Transverse colon (tissue), 4 donors: Measurements from ENCODE around the gene GABRB1. TPM values are rescaled to one million over a fixed set of nuclear protein-coding genes. Genes with fewer than 3 reads are reported as not detected.

ENCODE experiments used
- DNase-seq: peaks from one replicate; pipeline ENCODE4 v3.0.0-alpha.2; 2019
- H3K27ac ChIP-seq, 4 donors: fragments of 200-600 bp; sonication (generic); 2 replicates each; pipeline ENCODE4 v1.5.1; 2016 to 2018; ENCODE audit warnings: inconsistent platforms in 4 of 4
- H3K27me3 ChIP-seq: fragments of 200-600 bp; sonication (generic); 2 replicates; pipeline ENCODE4 v1.5.1; 2017; ENCODE audit warnings: inconsistent platforms
- H3K36me3 ChIP-seq, 4 donors: fragments of 200-600 bp; sonication (generic); 2 replicates each; pipeline ENCODE4 v1.5.1; 2017 to 2019; ENCODE audit warnings: inconsistent platforms in 4 of 4
- H3K4me1 ChIP-seq, 4 donors: fragments of 200-600 bp; sonication (generic); 2 replicates each; pipeline ENCODE4 v1.5.1; 2017 to 2020; ENCODE audit warnings: inconsistent platforms in 4 of 4
- H3K4me3 ChIP-seq, 4 donors: fragments of 200-600 bp; sonication (generic); 1 replicate in 1 of 4; 2 replicates in 3 of 4; pipeline versions ENCODE4 v1.5.1 to v1.6.1; 2017 to 2019; ENCODE audit warnings: inconsistent platforms in 4 of 4
- H3K9me3 ChIP-seq, 2 donors: fragments of 200-600 bp; sonication (generic); 2 replicates each; pipeline ENCODE4 v1.5.1; 2017 to 2019; ENCODE audit warnings: inconsistent platforms in 2 of 2
- EP300 ChIP-seq: sonication (generic); formaldehyde crosslinking; IDR thresholded peaks from one replicate; pipeline ENCODE4 v1.6.1; 2017; ENCODE audit warnings: antibody characterized with exemption, low read depth
- POLR2A ChIP-seq: fragments of 450-650 bp; IDR thresholded peaks from one replicate; pipeline ENCODE4 v1.6.1; 2016; ENCODE audit warnings: antibody characterized with exemption, mild to moderate bottlenecking, moderate library complexity
- POLR2AphosphoS5 ChIP-seq, 3 donors: sonication (generic); formaldehyde crosslinking; IDR thresholded peaks; one replicate each; pipeline ENCODE4 v1.6.1; 2016; ENCODE audit warnings: antibody characterized with exemption in 3 of 3
- WGBS, 2 donors: methylation state at CpG; one replicate each; pipeline ENCODE4 v1.1.5; 2018; ENCODE audit warnings: low coverage in 1 of 2; 5-methylcytosine and 5-hydroxymethylcytosine counted together
- in situ Hi-C, 4 donors: fragments of 200-750 bp; cut with MboI; loops; one replicate each; pipeline versions ENCODE4 v1.15.0 to v1.15.1; 2017; ENCODE audit warnings: low sequenced_read_pairs in 3 of 4, low pct_ligation_motif_present in 1 of 4, low pct_unique_long_range_greater_than_20kb in 1 of 4
- intact Hi-C: fragments of 100-400 bp; cut with DNase I; formaldehyde crosslinking; loops from one replicate; pipeline ENCODE4 v1.15.1; 2023; ENCODE audit warnings: low total_unique reads
- total RNA-seq, 4 donors: library from RNA; depleted of rRNA; stranded (reverse); fragments of >200 nt; gene quantifications; one replicate each; pipeline ENCODE4 v1.1.0, GENCODE V29; 2016
- TF ChIP-seq, protein P1 (sequence below), 5 experiments: fragments of 200-600 bp in 3 of 5; fragments of 450-650 bp in 2 of 5; sonication (generic) in 3 of 5; IDR thresholded peaks; 1 replicate in 2 of 5; 2 replicates in 3 of 5; pipeline ENCODE4 v1.5.1; 2016 to 2017; ENCODE audit warnings: antibody characterized with exemption in 5 of 5, inconsistent platforms in 3 of 5, mild to moderate bottlenecking in 2 of 5, moderate library complexity in 1 of 5

GABRB1 gene
- total RNA-seq, 4 donors from 2014 or later, result 0.14 to 19.7 (median 0.48) TPM; not detected in 1

DNA sequence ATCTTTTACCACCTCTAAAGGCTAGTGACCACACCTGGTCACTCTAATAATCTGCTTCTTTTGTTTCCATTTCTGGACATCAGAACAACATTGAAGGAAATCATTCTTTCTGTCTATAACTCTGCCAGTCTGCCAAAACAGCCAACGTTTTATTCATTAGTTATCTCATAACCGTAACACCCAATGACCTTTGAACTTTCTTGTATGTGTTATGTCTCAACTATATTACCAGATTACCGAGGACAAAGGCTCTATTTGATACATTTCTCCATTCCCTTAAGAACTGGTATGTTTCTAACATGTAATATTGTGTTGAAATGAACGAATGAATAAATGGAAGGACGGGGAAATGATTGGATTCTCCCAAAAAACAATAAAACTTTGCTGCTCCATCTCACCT is 152.7 kb downstream of the GABRB1 start:
- Histone ChIP-seq H3K36me3 (no peaks in the 10 kb centered on the region), H3K9me3 (no peaks in the 10 kb centered on the region), H3K27me3 (no peaks in the 10 kb centered on the region), H3K27ac (peak overlapping the region in 2 of 4 donors; percentile 1 to 4), H3K4me1 (peaks cover 0 to 12% (median 8%) of the 10 kb centered on the region in 4 donors), H3K4me3 (no peak overlapping the region)
- WGBS, 2 donors, result 30 to 41% methylated on average over 4 to 5 of the region's 5 CpGs
- DNase-seq, result no peak
- TF ChIP-seq EP300, result no peak
- TF ChIP-seq, protein P1, sequence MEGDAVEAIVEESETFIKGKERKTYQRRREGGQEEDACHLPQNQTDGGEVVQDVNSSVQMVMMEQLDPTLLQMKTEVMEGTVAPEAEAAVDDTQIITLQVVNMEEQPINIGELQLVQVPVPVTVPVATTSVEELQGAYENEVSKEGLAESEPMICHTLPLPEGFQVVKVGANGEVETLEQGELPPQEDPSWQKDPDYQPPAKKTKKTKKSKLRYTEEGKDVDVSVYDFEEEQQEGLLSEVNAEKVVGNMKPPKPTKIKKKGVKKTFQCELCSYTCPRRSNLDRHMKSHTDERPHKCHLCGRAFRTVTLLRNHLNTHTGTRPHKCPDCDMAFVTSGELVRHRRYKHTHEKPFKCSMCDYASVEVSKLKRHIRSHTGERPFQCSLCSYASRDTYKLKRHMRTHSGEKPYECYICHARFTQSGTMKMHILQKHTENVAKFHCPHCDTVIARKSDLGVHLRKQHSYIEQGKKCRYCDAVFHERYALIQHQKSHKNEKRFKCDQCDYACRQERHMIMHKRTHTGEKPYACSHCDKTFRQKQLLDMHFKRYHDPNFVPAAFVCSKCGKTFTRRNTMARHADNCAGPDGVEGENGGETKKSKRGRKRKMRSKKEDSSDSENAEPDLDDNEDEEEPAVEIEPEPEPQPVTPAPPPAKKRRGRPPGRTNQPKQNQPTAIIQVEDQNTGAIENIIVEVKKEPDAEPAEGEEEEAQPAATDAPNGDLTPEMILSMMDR (IDR thresholded peaks at IDR 0.05), result no peak
- TF ChIP-seq POLR2AphosphoS5 (IDR thresholded peaks at IDR 0.05), result no peak
- no peak for TF ChIP-seq POLR2A
- intact Hi-C loops (no loop called here), in situ Hi-C loops (no loop called here)

GRCh38 chr4:47185761-47186160 is 154.4 kb downstream of the GABRB1 start:
- H3K27ac ChIP-seq, result no peak overlapping the region
- intact Hi-C loops (no loop called here), in situ Hi-C loops (no loop called here)
- no peaks in the 10 kb centered on the region for H3K36me3 ChIP-seq
- H3K9me3 ChIP-seq, result no peaks in the 10 kb centered on the region
- DNase-seq, result no peak
- TF ChIP-seq POLR2AphosphoS5 (IDR thresholded peaks at IDR 0.05) (no peak), POLR2A (no peak), EP300 (no peak)
- TF ChIP-seq, protein P1 (IDR thresholded peaks at IDR 0.05), result no peak
- peak overlapping the region in 1 of 4 donors; percentile 2 for H3K4me3 ChIP-seq
- WGBS, 2 donors, result 87 to 93% methylated on average over 3 of the region's 3 CpGs
- no peaks in the 10 kb centered on the region for H3K27me3 ChIP-seq
- H3K4me1 ChIP-seq, result peaks cover 0 to 12% (median 8%) of the 10 kb centered on the region in 4 donors

GRCh38 chr4:47187608-47188007 is 156.2 kb downstream of the GABRB1 start:
- no peak for DNase-seq
- TF ChIP-seq POLR2AphosphoS5 (IDR thresholded peaks at IDR 0.05) (peak in 1 of 3 donors; percentile 17), EP300 (no peak)
- intact Hi-C loops, result no loop called here
- H3K9me3 ChIP-seq, result no peaks in the 10 kb centered on the region
- no peaks in the 10 kb centered on the region for H3K27me3 ChIP-seq
- 40 to 43% methylated on average over 1 to 2 of the region's 2 CpGs for WGBS, 2 donors
- H3K36me3 ChIP-seq, result no peaks in the 10 kb centered on the region
- in situ Hi-C loops, result no loop called here
- peaks cover 0 to 12% (median 8%) of the 10 kb centered on the region in 4 donors for H3K4me1 ChIP-seq
- peak overlapping the region in 2 of 4 donors; percentile 36 to 50 for H3K27ac ChIP-seq
- peak overlapping the region in 1 of 4 donors; percentile 2 for H3K4me3 ChIP-seq

- WGBS, 2 donors, result 68 to 87% methylated on average over 3 to 6 of the region's 6 CpGs
- no peaks in the 10 kb centered on the region for H3K9me3 ChIP-seq
- no peak for DNase-seq
- TF ChIP-seq EP300, result no peak
- TF ChIP-seq, protein P1 (IDR thresholded peaks at IDR 0.05), result no peak
- TF ChIP-seq POLR2A, result no peak
- H3K4me3 ChIP-seq, result no peak overlapping the region
- intact Hi-C loops, result no loop called here
- peaks cover 0 to 10% (median under 1%) of the 10 kb centered on the region in 4 donors for H3K4me1 ChIP-seq
- no peak overlapping the region for H3K27ac ChIP-seq
- in situ Hi-C loops, result no loop called here
- H3K36me3 ChIP-seq, result no peaks in the 10 kb centered on the region
- no peaks in the 10 kb centered on the region for H3K27me3 ChIP-seq
Measured at GRCh38 chr4:47193179-47193578, 161.8 kb downstream of the GABRB1 start.
